Activated naive CD8-positive, alpha-beta T cell treated with anti-CD3 and anti-CD28 coated beads, Interleukin-2, amount 10 ng/mL, durations not matched to agents 7 days and 5 days (primary cell): Measurements from ENCODE around the gene SLFN14. TPM values are rescaled to one million over a fixed set of nuclear protein-coding genes. Genes with fewer than 3 reads are reported as not detected.

Experiments used
- ATAC-seq: fragments of 150-1000 bp; cut with Tn5 transposase; one replicate; pipeline ENCODE4 v1.10.0; 2021; ENCODE audit warnings: low read depth, moderate library complexity
- POLR2A ChIA-PET: fragments of 350-600 bp; sonication (Branson Sonifier 250); formaldehyde crosslinking; loops from one replicate; lab custom pipeline; 2021; ENCODE audit warnings: antibody characterized with exemption; lab: Charles Lee
- DNase-seq: peaks from one replicate; pipeline ENCODE4 v3.0.0; 2021
- H3K27ac Mint-ChIP-seq: one replicate; pipeline ENCODE4 v1.8.0; 2022; ENCODE audit warnings: mild to moderate bottlenecking, mixed read lengths
- H3K27me3 Mint-ChIP-seq: one replicate; pipeline ENCODE4 v1.8.0; 2022; ENCODE audit warnings: mild to moderate bottlenecking, moderate library complexity, mixed read lengths
- H3K36me3 Mint-ChIP-seq: one replicate; pipeline ENCODE4 v1.8.0; 2021; ENCODE audit warnings: mild to moderate bottlenecking, mixed read lengths
- H3K4me1 Mint-ChIP-seq: one replicate; pipeline ENCODE4 v1.8.0; 2021; ENCODE audit warnings: mixed read lengths
- H3K4me3 Mint-ChIP-seq: one replicate; pipeline ENCODE4 v1.8.0; 2022; ENCODE audit warnings: mild to moderate bottlenecking, moderate library complexity, mixed read lengths
- H3K9me3 Mint-ChIP-seq: one replicate; pipeline ENCODE4 v1.8.0; 2021; ENCODE audit warnings: mixed read lengths
- total RNA-seq, 2 experiments: library from RNA; stranded (reverse); gene quantifications; one replicate each; pipeline ENCODE4 v1.2.3, GENCODE V29; 2021

SLFN14 gene
- total RNA-seq, result not detected

DNA sequence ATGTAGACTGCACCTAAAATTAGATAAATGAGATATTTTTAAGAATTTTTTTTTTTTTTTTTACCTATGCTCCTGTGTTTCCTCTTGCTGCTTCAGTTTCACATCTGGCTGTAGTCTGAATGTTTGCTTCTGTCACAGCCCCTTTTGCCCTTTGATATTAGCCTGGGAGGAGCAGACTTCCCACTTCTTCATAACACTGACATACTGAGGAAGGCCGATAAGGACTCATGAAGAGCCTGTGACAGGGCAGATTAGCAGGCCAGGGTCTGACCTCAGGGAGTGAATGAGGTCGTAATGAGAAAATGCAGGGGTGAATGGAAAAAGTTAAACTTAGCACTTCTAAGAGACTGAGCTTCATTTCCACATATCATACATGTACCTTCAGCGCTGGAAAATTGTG, at the start of gene SLFN14:
SLFN14 (minus strand) TSS at position 117 of the 400 bp plus-strand sequence. CDS start 2,757 bp downstream, outside the sequence.
- H3K9me3 Mint-ChIP-seq, result no peaks in the 10 kb centered on the region
- POLR2A ChIA-PET, result no interaction called here

DNA sequence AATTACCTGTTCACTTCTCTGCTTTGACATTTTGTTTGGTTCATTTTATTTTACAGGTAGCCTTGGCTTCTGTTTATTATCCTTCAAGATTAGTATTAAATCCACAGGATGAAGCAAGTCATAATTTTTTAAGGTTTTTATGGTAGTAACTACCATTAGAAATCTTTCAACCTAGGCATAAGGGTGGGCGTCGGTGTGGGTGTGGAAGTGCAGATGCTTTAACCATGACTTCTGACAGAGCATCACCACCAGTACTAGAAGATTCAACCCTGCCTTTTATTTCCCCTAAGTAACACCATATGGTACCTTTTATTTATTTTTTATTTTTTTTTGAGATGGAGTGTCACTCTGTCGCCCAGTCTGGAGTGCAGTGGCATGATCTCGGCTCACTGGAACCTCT, 49.2 kb upstream of the SLFN14 start:
- POLR2A ChIA-PET, result no interaction called here
- no peak overlapping the region for H3K4me3 Mint-ChIP-seq
- H3K4me1 Mint-ChIP-seq, result peaks cover 7% of the 10 kb centered on the region
- H3K27ac Mint-ChIP-seq, result no peak overlapping the region
- no peaks in the 10 kb centered on the region for H3K27me3 Mint-ChIP-seq
- DNase-seq, result no peak
- peaks cover 13% of the 10 kb centered on the region for H3K36me3 Mint-ChIP-seq
- ATAC-seq, result no peak
- no peaks in the 10 kb centered on the region for H3K9me3 Mint-ChIP-seq

More for the DNA sequence above, at the start of gene SLFN14:
- no peak for DNase-seq
- Mint-ChIP-seq H3K27me3 (peaks cover 28% of the 10 kb centered on the region), H3K4me3 (no peak within 1 kb of the TSS), H3K4me1 (no peaks in the 10 kb centered on the region), H3K36me3 (no peaks in the 10 kb centered on the region), H3K27ac (no peak within 1 kb of the TSS)
- no peak for ATAC-seq

GRCh38 chr17:35607239-35607847, 46.7 kb upstream of the SLFN14 start:
- H3K36me3 Mint-ChIP-seq, result peaks cover 18% of the 10 kb centered on the region
- H3K27ac Mint-ChIP-seq, result no peak overlapping the region
- H3K9me3 Mint-ChIP-seq, result no peaks in the 10 kb centered on the region
- ATAC-seq (no peak), DNase-seq (no peak)
- POLR2A ChIA-PET, result interaction anchor here (0.6 kb wide), 2 partner anchors 38 to 253 kb away, joined by 3 read pairs; no protein-coding TSS in a partner anchor
- H3K27me3 Mint-ChIP-seq, result no peaks in the 10 kb centered on the region
- no peak overlapping the region for H3K4me3 Mint-ChIP-seq
- H3K4me1 Mint-ChIP-seq, result peaks cover 1% of the 10 kb centered on the region

DNA sequence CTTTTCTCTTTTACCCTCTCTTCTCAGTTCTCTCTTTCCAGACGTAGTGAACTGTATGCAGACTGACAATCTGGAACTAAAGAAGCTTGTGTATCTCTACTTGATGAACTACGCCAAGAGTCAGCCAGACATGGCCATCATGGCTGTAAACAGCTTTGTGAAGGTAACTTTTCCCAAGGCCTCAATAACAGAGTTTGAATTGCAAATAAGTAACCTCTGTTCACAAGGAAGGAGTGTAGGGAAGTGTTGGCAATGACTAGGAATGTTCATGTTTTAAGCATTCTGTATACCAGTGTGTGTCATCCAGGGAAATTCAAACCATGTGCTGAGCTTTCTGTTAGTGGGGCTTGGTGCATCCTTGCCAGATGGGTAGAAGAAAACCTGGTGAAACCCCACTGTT, 45.1 kb upstream of the SLFN14 start:
- no peak for DNase-seq
- POLR2A ChIA-PET, result no interaction called here
- Mint-ChIP-seq H3K27me3 (no peaks in the 10 kb centered on the region), H3K4me1 (peaks cover 1% of the 10 kb centered on the region), H3K9me3 (no peaks in the 10 kb centered on the region), H3K4me3 (no peak overlapping the region), H3K27ac (no peak overlapping the region), H3K36me3 (peaks cover 22% of the 10 kb centered on the region)
- ATAC-seq, result no peak

DNA sequence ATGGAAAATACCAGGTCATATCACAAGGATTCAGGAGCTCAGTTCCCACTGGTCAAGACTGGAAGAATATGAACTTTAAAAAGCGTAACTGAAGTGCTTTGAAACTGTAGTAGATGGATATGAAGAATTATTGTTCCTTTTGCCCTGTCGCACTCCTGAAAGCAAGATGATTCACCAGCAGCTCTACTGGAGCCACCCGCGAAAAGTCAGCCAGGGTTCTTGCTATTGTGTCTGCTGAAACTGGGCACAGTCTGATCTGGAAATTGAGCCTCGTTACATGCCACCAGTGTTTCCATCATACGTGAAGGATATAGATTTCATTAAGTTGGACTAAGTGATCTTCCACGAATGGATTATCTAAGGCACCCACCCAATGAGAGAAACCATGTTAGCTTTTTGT, 43.1 kb upstream of the SLFN14 start:
- ATAC-seq, result no peak
- POLR2A ChIA-PET, result no interaction called here
- no peaks in the 10 kb centered on the region for H3K27me3 Mint-ChIP-seq
- peaks cover 23% of the 10 kb centered on the region for H3K36me3 Mint-ChIP-seq
- no peaks in the 10 kb centered on the region for H3K9me3 Mint-ChIP-seq
- no peak for DNase-seq
- no peak overlapping the region for H3K27ac Mint-ChIP-seq
- H3K4me1 Mint-ChIP-seq, result peaks cover 1% of the 10 kb centered on the region
- H3K4me3 Mint-ChIP-seq, result no peak overlapping the region

GRCh38 chr17:35597604-35598003, 37.0 kb upstream of the SLFN14 start:
- H3K27ac Mint-ChIP-seq, result no peak overlapping the region
- H3K36me3 Mint-ChIP-seq, result peaks cover 43% of the 10 kb centered on the region
- H3K27me3 Mint-ChIP-seq, result no peaks in the 10 kb centered on the region
- ATAC-seq (no peak), DNase-seq (no peak)
- POLR2A ChIA-PET, result no interaction called here
- no peaks in the 10 kb centered on the region for H3K9me3 Mint-ChIP-seq
- H3K4me1 Mint-ChIP-seq, result peaks cover 7% of the 10 kb centered on the region
- H3K4me3 Mint-ChIP-seq, result no peak overlapping the region

DNA sequence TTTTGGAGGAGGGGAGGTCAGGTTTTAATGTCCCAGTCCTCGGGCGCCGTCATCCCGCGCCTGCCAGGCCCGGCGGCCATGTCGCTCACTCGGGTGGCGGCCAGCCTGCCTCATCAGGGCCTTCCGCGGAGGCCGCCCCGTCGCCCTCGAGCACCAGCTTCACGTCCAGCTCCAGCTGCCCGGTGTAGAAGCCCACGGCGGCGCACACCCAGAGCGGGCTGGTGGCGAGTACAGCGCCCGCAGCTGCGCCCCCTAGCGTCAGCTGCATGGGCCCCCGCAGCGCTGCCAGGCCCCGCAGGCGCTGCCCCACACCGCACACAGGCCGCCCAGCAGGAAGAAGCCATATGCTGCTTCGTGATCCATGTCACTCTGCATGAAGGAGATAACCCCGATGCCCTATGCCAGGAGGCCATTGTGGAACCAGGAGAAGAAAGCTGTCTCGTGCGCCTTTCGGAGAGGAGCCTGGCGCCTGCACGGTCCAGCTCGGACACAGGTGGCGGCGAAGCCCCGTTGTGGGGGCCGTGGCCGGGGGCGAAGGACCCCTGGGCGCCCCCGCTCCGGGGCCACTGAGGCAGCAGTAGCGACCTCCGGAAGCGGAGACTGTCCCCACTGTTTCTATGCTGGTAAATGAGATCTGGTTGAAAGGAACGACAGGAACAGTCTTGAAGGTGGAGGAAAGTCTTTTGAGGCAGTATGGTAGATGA, 36.1 kb upstream of the SLFN14 start:
- no peaks in the 10 kb centered on the region for H3K9me3 Mint-ChIP-seq
- POLR2A ChIA-PET, result interaction anchor here (0.7 kb wide), 1 partner anchor 20 kb away, joined by 3 read pairs; no protein-coding TSS in a partner anchor
- H3K36me3 Mint-ChIP-seq, result peaks cover 41% of the 10 kb centered on the region
- no peak overlapping the region for H3K27ac Mint-ChIP-seq
- ATAC-seq, result no peak
- DNase-seq, result no peak
- peaks cover 7% of the 10 kb centered on the region for H3K4me1 Mint-ChIP-seq
- no peak overlapping the region for H3K4me3 Mint-ChIP-seq
- H3K27me3 Mint-ChIP-seq, result no peaks in the 10 kb centered on the region

GRCh38 chr17:35596072-35596471, 35.5 kb upstream of the SLFN14 start:
- Mint-ChIP-seq H3K36me3 (peaks cover 41% of the 10 kb centered on the region), H3K4me1 (peaks cover 9% of the 10 kb centered on the region), H3K4me3 (no peak overlapping the region), H3K27ac (no peak overlapping the region), H3K9me3 (no peaks in the 10 kb centered on the region), H3K27me3 (no peaks in the 10 kb centered on the region)
- ATAC-seq (no peak), DNase-seq (no peak)
- POLR2A ChIA-PET, result no interaction called here

DNA sequence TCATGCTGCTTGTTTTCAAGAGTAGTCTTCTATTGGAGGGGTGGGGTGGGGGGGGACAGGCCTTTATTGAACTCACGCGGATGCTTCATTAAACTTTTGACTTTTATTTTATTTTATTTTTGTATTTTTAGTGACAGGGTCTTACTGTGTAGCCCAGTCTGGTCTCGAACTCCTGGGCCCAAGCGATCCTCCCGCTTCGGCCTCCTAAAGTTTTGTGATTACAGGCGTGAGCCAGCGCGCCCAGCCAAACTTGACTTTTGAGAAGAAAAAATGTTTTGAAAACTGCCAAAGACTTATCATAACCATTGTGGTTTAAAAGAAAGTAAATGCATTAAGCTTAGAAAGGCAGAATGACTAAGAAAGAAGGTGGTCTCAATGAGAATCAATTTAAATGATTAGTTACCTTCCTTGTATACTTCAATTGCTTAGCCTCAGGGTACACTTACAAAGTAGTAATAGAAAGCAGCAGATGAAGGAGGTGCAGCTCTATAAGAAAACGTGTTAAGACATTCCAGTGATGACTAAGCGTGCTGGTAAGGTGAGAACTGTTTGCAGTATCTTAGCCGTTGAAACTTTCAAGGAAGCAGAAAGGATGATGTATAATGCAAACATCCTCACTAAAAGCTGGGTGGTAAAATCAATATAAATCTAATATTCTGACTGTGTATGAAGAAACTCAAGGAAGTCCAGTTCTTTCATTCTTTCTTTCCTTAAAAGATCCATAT, 27.7 kb upstream of the SLFN14 start:
- POLR2A ChIA-PET, result interaction anchor here (0.6 to 2.7 kb wide), 7 partner anchors 10 to 345 kb away, joined by 3 to 32 read pairs (median 3); partner anchors contain the start of genes PEX12, SLFN5 and TAF15
- Mint-ChIP-seq H3K4me1 (peaks cover 32% of the 10 kb centered on the region), H3K4me3 (peak overlapping the region; percentile 94), H3K9me3 (no peaks in the 10 kb centered on the region), H3K36me3 (peaks cover 5% of the 10 kb centered on the region), H3K27ac (peak overlapping the region; percentile 99), H3K27me3 (no peaks in the 10 kb centered on the region)
- DNase-seq (no peak), ATAC-seq (peak; percentile 20)

DNA sequence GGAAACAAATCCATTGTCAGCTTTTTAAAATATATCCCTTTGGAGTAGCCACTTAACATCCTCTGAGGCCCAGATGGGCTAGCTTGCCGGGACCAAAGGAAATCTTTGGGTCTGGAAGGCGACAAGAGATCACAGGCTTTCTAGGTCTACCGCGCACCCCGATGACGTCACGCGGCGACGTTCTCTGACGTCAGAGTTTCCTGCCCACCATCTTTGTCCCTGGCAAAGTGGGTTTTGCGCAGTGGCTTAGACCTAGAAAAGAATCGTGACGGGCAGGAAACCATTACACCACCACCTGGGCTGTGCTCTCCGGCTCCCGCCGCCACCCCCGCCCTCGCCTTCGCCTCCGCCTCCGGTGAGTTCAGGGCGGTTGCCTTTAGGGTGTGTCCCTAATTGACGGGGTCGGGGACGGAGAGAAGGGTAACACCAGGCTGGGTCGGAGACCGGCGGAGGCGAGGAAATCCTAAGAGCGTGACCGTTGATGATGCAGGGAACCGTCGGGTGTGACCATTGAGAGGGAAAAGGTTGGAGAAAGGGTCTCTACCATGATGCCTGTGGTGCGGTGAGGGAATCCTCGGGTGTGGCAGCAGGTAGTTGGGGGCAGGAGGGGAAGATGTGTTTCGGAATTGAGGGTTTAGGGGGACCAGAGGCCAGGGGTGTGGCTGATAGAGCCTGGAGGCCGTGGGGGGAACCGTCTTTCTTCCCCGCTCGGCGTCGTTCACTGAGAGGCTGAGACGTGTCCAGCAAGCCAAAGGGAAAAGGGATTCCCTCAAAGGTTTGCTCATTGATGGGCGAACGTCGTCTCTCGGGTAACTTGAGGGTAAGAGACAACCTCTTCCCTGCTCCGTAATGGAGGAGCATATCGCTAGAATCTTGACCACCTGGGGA, 26.7 kb upstream of the SLFN14 start, which contains the start of gene AP2B1:
AP2B1 (plus strand) TSS at position 249 of the 888 bp plus-strand sequence. CDS start 6,709 bp downstream, outside the sequence.
- Mint-ChIP-seq H3K27me3 (no peaks in the 10 kb centered on the region), H3K36me3 (peaks cover 3% of the 10 kb centered on the region)

GRCh38 chr17:35586569-35587073, 26.0 kb upstream of the SLFN14 start:
- POLR2A ChIA-PET, result interaction anchor here (0.6 to 1.9 kb wide), 10 partner anchors 8 to 345 kb away, joined by 3 to 31 read pairs (median 4); partner anchors contain the start of genes PEX12, SLFN12L and TAF15
- Mint-ChIP-seq H3K27ac (peak overlapping the region; percentile 99), H3K36me3 (peaks cover 3% of the 10 kb centered on the region), H3K27me3 (no peaks in the 10 kb centered on the region), H3K4me3 (peak overlapping the region; percentile 94), H3K9me3 (no peaks in the 10 kb centered on the region), H3K4me1 (peaks cover 32% of the 10 kb centered on the region)
- DNase-seq, result no peak
- peak; percentile 3 for ATAC-seq

More for the DNA sequence above, 26.7 kb upstream of the SLFN14 start, which contains the start of gene AP2B1:
- Mint-ChIP-seq H3K4me1 (peaks cover 32% of the 10 kb centered on the region), H3K9me3 (no peaks in the 10 kb centered on the region), H3K27ac (peak within 1 kb of the TSS; percentile 99), H3K4me3 (peak within 1 kb of the TSS; percentile 94)
- POLR2A ChIA-PET, result interaction anchor here (0.6 to 2.7 kb wide), 12 partner anchors 9 to 346 kb away, joined by 3 to 32 read pairs (median 6); partner anchors contain the start of genes PEX12, SLFN12L and TAF15
- DNase-seq, result peak; percentile 98
- ATAC-seq, result peak; percentile 99

- Mint-ChIP-seq H3K4me1 (peaks cover 25% of the 10 kb centered on the region), H3K9me3 (no peaks in the 10 kb centered on the region)
- ATAC-seq, result no peak
Observed at GRCh38 chr17:35584061-35584460, 23.4 kb upstream of the SLFN14 start.

More at GRCh38 chr17:35584061-35584460, 23.4 kb upstream of the SLFN14 start:
- Mint-ChIP-seq H3K27ac (no peak overlapping the region), H3K36me3 (peaks cover 3% of the 10 kb centered on the region), H3K27me3 (no peaks in the 10 kb centered on the region), H3K4me3 (no peak overlapping the region)
- POLR2A ChIA-PET, result no interaction called here
- no peak for DNase-seq
